RWPE2 (cell line): ENCODE results near the gene CYBB.

Source experiments
- ATAC-seq: fragments of 200-7000 bp; cut with Tn5 transposase; 3 replicates; pipeline ENCODE4 v1.9.1; 2021; ENCODE audit warnings: low read depth
- DNase-seq: peaks from one replicate; pipeline ENCODE4 v3.0.0-alpha.2; 2020; ENCODE audit warnings: low spot score
- H3K27ac ChIP-seq: fragments of 450-650 bp; 2 replicates; pipeline ENCODE4 v1.5.1; 2017; ENCODE audit warnings: mild to moderate bottlenecking; ENCODE audit not compliant: poor library complexity, severe bottlenecking
- H3K27me3 ChIP-seq: fragments of 250-450 bp; sonication (Bioruptor Pico); 2 replicates; pipeline ENCODE4 v1.5.1; 2021; ENCODE audit warnings: mild to moderate bottlenecking, moderate library complexity; ENCODE audit not compliant: insufficient read depth, poor library complexity, severe bottlenecking
- H3K36me3 ChIP-seq: fragments of 250-450 bp; sonication (Bioruptor Pico); 2 replicates; pipeline ENCODE4 v1.5.1; 2020; ENCODE audit warnings: low read depth, mild to moderate bottlenecking, moderate library complexity
- H3K4me1 ChIP-seq: fragments of 250-450 bp; sonication (Bioruptor Pico); 2 replicates; pipeline ENCODE4 v1.5.1; 2021; ENCODE audit warnings: mild to moderate bottlenecking, moderate library complexity; ENCODE audit not compliant: insufficient read depth, poor library complexity, severe bottlenecking
- H3K4me3 ChIP-seq: fragments of 250-450 bp; sonication (Bioruptor Pico); 2 replicates; pipeline ENCODE4 v1.5.1; 2021; ENCODE audit warnings: mild to moderate bottlenecking, moderate library complexity; ENCODE audit not compliant: severe bottlenecking
- H3K9me3 ChIP-seq: fragments of 250-450 bp; sonication (Bioruptor Pico); 2 replicates; pipeline ENCODE4 v1.5.1; 2021; ENCODE audit warnings: mild to moderate bottlenecking, moderate library complexity; ENCODE audit not compliant: severe bottlenecking
- TF ChIP-seq, protein P1 (sequence below): fragments of 450-650 bp; IDR thresholded peaks from one replicate; pipeline ENCODE4 v1.5.1; 2017; ENCODE audit warnings: mild to moderate bottlenecking, moderate library complexity; ENCODE audit not compliant: poor library complexity, severe bottlenecking

The CYBB gene

DNA sequence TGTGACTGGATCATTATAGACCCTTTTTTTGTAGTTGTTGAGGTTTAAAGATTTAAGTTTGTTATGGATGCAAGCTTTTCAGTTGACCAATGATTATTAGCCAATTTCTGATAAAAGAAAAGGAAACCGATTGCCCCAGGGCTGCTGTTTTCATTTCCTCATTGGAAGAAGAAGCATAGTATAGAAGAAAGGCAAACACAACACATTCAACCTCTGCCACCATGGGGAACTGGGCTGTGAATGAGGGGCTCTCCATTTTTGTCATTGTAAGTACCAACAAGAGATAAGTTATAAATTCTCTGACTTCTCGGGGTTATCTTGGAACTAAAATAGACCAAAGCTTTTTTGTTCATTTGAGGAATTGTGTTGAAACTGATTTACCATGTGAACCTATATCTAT, at the start of gene CYBB:
TSS of gene CYBB (plus strand) at position 203 of the 400 bp plus-strand sequence. CDS start at position 222, 19 bp downstream.
- DNase-seq, result no peak
- H3K9me3 ChIP-seq, result no peaks in the 10 kb centered on the region
- TF ChIP-seq, protein P1, sequence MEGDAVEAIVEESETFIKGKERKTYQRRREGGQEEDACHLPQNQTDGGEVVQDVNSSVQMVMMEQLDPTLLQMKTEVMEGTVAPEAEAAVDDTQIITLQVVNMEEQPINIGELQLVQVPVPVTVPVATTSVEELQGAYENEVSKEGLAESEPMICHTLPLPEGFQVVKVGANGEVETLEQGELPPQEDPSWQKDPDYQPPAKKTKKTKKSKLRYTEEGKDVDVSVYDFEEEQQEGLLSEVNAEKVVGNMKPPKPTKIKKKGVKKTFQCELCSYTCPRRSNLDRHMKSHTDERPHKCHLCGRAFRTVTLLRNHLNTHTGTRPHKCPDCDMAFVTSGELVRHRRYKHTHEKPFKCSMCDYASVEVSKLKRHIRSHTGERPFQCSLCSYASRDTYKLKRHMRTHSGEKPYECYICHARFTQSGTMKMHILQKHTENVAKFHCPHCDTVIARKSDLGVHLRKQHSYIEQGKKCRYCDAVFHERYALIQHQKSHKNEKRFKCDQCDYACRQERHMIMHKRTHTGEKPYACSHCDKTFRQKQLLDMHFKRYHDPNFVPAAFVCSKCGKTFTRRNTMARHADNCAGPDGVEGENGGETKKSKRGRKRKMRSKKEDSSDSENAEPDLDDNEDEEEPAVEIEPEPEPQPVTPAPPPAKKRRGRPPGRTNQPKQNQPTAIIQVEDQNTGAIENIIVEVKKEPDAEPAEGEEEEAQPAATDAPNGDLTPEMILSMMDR, result no peak

DNA sequence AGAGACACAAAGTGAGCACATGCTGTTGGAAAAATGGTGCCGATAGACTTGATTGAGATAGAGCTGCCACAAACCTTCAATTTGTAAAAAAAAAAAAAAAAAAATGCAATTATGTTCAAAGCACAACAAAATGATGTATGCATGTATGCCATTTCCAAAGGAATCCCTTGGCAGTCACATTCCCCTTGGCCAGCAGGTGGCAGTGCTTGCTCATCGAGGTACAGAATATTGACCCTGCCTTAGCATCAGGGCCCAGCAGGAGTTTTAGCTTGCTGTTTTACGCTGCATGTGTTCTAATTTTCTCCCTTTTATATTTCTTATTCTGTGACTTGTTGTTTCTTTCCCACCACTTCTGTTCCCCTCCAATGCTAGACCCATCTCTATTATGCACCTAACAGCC, 34.5 kb upstream of the CYBB start:
- ATAC-seq (peak; percentile 64; the same call in 2 of the 3 replicates), DNase-seq (no peak)
- Histone ChIP-seq H3K9me3 (no peaks in the 10 kb centered on the region), H3K27ac (no peak overlapping the region), H3K4me3 (no peak overlapping the region), H3K4me1 (no peaks in the 10 kb centered on the region), H3K36me3 (no peaks in the 10 kb centered on the region), H3K27me3 (no peaks in the 10 kb centered on the region)
- TF ChIP-seq, protein P1, result peak; percentile 63

More for the DNA sequence above, at the start of gene CYBB:
- ATAC-seq, result no peak
- Histone ChIP-seq H3K27ac (no peak within 1 kb of the TSS), H3K36me3 (no peaks in the 10 kb centered on the region), H3K27me3 (no peaks in the 10 kb centered on the region), H3K4me1 (no peaks in the 10 kb centered on the region), H3K4me3 (no peak within 1 kb of the TSS)

DNA sequence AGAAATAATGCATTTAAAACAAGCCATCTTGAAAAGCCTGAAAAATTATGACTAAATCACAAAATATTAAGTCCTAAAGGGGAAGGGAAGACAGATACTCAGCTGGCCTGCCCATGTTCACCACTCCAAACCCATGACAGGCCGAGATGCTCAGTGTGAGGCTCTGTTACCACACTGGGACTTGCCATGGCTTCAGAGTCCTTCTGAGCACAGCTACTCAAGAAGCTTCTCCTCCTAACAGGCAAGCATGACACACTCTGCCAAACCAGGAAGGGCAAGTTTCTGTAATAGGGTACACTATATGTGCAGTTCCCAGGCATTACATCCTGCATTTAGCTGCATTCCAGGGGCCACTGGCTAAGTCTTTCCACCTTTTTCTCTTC, 34.0 kb upstream of the CYBB start:
- Histone ChIP-seq H3K4me1 (no peaks in the 10 kb centered on the region), H3K9me3 (no peaks in the 10 kb centered on the region), H3K27me3 (no peaks in the 10 kb centered on the region), H3K36me3 (no peaks in the 10 kb centered on the region), H3K4me3 (no peak overlapping the region), H3K27ac (no peak overlapping the region)
- TF ChIP-seq, protein P1, result no peak
- no peak for ATAC-seq
- no peak for DNase-seq

DNA sequence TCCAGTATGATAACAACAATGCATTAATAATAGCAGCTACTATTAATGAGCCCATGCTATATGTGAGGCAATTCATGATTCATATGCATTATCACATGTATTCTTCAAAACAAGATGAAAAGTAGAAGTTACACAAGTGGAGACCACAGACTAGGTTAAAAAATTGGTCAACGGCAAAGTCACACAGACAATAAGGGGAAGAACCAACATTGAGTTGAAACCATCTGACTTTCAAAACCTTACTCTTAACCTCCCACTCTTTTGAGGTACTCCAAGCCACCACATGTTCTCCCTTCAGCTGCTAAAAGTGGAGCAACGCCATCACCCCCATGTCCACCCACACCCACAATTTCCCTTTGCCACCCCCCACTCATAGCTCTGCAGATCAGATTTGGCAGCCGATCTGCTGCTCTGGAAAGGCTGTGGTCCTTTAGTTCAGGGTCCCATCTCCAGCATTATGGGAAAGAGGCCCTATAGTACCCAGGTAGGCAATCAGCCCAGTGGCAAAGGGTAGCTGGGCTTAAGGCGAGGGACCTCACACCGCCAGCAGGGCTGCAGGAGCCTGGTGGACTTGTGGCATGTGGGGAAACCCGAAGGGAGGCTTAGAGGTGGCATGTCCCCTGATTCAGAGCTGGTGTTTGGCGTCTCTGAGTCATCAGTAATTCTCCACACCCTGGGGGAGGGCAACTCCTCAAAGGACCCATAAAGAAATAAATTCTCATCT, 33.5 kb upstream of the CYBB start:
- ATAC-seq (no peak), DNase-seq (no peak)
- TF ChIP-seq, protein P1, result no peak
- no peaks in the 10 kb centered on the region for H3K36me3 ChIP-seq
- no peak overlapping the region for H3K4me3 ChIP-seq
- no peaks in the 10 kb centered on the region for H3K27me3 ChIP-seq
- no peaks in the 10 kb centered on the region for H3K4me1 ChIP-seq
- H3K27ac ChIP-seq, result no peak overlapping the region
- no peaks in the 10 kb centered on the region for H3K9me3 ChIP-seq

DNA sequence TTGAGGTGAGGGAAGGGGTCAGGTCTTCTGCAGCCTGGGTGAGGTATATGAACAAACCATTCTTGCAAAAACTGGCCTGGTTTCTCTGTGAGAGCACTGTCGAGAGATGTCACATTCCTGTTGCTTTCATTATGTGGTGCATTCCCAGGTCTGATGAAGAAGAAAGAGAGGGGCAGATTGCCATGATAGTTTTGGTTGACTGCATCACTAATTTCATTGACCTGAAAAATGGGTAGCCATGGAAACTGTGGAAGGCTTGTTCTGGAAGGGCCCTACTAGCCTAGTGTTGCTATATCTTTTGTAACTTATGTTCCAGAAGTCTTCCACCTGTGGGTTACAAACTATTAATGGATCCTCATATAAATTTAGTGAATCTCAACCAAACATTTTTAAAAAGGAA, 32.9 kb upstream of the CYBB start:
- Histone ChIP-seq H3K4me1 (no peaks in the 10 kb centered on the region), H3K27me3 (no peaks in the 10 kb centered on the region), H3K9me3 (no peaks in the 10 kb centered on the region), H3K4me3 (no peak overlapping the region), H3K27ac (no peak overlapping the region), H3K36me3 (no peaks in the 10 kb centered on the region)
- TF ChIP-seq, protein P1, result no peak
- no peak for DNase-seq
- no peak for ATAC-seq
